Mammary microvascular endothelial cell (primary cell): ENCODE measurements around the gene PLET1. TPM values are rescaled to one million over a fixed set of nuclear protein-coding genes. Genes with fewer than 3 reads are reported as not detected.

ENCODE experiments used
- total RNA-seq: library from RNA; depleted of rRNA; stranded (reverse); fragments of >200 nt; gene quantifications from 2 replicates; pipeline ENCODE4 v1.2.3, GENCODE V29; 2015

The PLET1 gene
- not detected in 2 replicates for total RNA-seq

GRCh38 chr11:112260490-112260889 lies at the start of gene PLET1:
PLET1 (minus strand) TSS chr11:112260860; CDS start chr11:112260589, 271 bp downstream.

GRCh38 chr11:112226062-112226830 lies 34.4 kb downstream of the PLET1 start, which contains the start of gene PTS:
PTS (plus strand) TSS chr11:112226428; CDS start chr11:112226444, 16 bp downstream.

Other genes with a start within 250 kb of the PLET1 start
- 41.2 and 46.1 TPM in 2 replicates for gene DLAT, start 235.5 kb downstream of the PLET1 start, total RNA-seq
- 0.64 and 1.9 TPM in 2 replicates for gene PIH1D2, start 186.8 kb downstream of the PLET1 start, total RNA-seq
- 8.3 and 9.2 TPM in 2 replicates for gene NKAPD1, start 186.6 kb downstream of the PLET1 start, total RNA-seq
- gene TIMM8B, start 174.1 kb downstream of the PLET1 start, total RNA-seq = 54.6 and 67.4 TPM in 2 replicates
- gene SDHD, start 174.0 kb downstream of the PLET1 start, total RNA-seq = 96.6 and 117 TPM in 2 replicates
- gene IL18, start 96.8 kb downstream of the PLET1 start, total RNA-seq = 0.13 and 1.5 TPM in 2 replicates
- 0.25 TPM in 1 of 2 replicates, not detected in the other for gene TEX12, start 93.5 kb downstream of the PLET1 start, total RNA-seq
- 0.40 and 0.44 TPM in 2 replicates for gene BCO2, start 85.3 kb downstream of the PLET1 start, total RNA-seq
- 28.0 and 33.9 TPM in 2 replicates for gene PTS, start 34.4 kb downstream of the PLET1 start, total RNA-seq